Muscle layer of colon (tissue), 2 donors: ENCODE results near the gene COX7A2L.

Source experiments
- H3K27ac ChIP-seq: one replicate; pipeline ENCODE4 v1.7.0; 2013; ENCODE audit warnings: low read depth, mild to moderate bottlenecking, low read length, moderate library complexity
- H3K27me3 ChIP-seq, 2 donors: one replicate each; pipeline ENCODE4 v1.7.0; 2013; ENCODE audit warnings: low read length in 2 of 2, mild to moderate bottlenecking in 2 of 2; ENCODE audit not compliant: insufficient read depth in 2 of 2, control insufficient read depth in 1 of 2
- H3K36me3 ChIP-seq: one replicate; pipeline ENCODE4 v1.7.0; 2013; ENCODE audit warnings: mild to moderate bottlenecking, low read length; ENCODE audit not compliant: insufficient read depth
- H3K4me1 ChIP-seq: one replicate; pipeline ENCODE4 v1.7.0; 2013; ENCODE audit warnings: mild to moderate bottlenecking, low read length; ENCODE audit not compliant: insufficient read depth
- H3K4me3 ChIP-seq, 2 donors: one replicate each; pipeline ENCODE4 v1.7.0; 2013; ENCODE audit warnings: low read length in 2 of 2, low read depth in 1 of 2, mild to moderate bottlenecking in 1 of 2, moderate library complexity in 1 of 2
- H3K9ac ChIP-seq: one replicate; pipeline ENCODE4 v1.7.0; 2013; ENCODE audit warnings: low read length
- H3K9me3 ChIP-seq: one replicate; pipeline ENCODE4 v1.7.0; 2013; ENCODE audit warnings: mild to moderate bottlenecking, low read length
- donor health status: abdominal sarcoma.
- donor health status: Adenocarcinoma of cecum.

COX7A2L gene

DNA sequence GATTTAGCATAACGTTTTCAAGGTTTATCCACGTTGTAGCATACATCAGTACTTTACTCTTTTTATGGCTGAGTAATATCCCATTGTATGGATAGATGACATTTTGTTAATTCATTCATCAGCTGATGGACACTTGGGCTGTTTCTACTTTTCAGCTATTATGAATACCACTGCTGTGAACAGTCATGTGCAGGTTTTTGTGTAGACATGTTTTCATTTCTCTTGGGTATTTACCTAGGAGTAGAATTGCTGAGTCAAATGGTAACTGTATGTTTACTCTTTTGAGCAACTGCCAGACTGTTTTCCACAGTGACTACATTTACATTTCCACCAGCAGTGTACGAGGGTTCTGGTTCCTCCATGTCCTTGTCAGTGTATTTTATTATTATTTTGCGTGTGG lies 33.9 kb downstream of the COX7A2L start:
- Histone ChIP-seq H3K9ac (no peak overlapping the region), H3K9me3 (no peaks in the 10 kb centered on the region), H3K4me3 (no peak overlapping the region), H3K4me1 (no peaks in the 10 kb centered on the region), H3K27ac (no peak overlapping the region), H3K36me3 (peaks cover 25% of the 10 kb centered on the region), H3K27me3 (no peaks in the 10 kb centered on the region)

DNA sequence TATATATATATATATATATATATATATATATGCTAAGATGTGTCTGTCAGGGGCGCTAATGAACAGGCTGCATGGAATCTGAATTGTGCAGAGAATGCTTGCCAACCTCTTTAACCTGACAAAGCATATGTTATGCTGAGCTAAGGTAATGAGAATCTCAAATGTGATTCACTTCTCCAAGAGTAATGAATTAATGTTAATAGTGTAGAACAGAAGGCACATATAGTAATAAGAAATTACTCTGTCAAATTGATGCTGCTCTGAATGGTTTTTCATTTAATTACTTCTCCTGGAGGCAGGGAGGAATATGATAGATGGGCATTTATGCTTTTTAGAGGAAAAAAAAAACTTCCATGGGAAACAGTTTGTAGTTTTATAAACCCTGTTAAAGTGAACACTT lies 35.4 kb downstream of the COX7A2L start:
- Histone ChIP-seq H3K36me3 (peaks cover 16% of the 10 kb centered on the region), H3K27ac (no peak overlapping the region), H3K9ac (no peak overlapping the region), H3K4me3 (no peak overlapping the region), H3K4me1 (no peaks in the 10 kb centered on the region), H3K9me3 (no peaks in the 10 kb centered on the region), H3K27me3 (no peaks in the 10 kb centered on the region)

DNA sequence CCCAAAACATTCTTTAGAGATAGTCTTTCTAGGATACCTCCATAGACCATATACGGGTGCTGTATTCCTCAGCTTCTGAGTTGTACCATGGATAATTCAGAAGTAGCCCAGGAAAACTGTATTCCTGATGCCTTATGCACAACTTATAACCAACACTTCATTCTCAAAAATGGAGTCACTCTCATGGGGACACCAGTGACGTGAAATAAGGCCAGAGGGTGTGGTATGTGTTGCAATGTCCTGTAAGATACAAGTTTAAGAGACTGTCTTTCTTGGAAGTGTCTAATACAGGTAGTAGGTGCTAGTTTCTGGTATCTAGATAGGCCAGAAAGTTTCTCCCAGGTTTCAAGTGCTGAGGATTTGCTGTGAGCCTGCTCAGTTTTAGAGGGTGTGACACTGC lies 36.1 kb downstream of the COX7A2L start:
- Histone ChIP-seq H3K4me1 (no peaks in the 10 kb centered on the region), H3K9me3 (no peaks in the 10 kb centered on the region), H3K27me3 (no peaks in the 10 kb centered on the region), H3K36me3 (peaks cover 11% of the 10 kb centered on the region), H3K4me3 (no peak overlapping the region), H3K27ac (no peak overlapping the region), H3K9ac (no peak overlapping the region)

DNA sequence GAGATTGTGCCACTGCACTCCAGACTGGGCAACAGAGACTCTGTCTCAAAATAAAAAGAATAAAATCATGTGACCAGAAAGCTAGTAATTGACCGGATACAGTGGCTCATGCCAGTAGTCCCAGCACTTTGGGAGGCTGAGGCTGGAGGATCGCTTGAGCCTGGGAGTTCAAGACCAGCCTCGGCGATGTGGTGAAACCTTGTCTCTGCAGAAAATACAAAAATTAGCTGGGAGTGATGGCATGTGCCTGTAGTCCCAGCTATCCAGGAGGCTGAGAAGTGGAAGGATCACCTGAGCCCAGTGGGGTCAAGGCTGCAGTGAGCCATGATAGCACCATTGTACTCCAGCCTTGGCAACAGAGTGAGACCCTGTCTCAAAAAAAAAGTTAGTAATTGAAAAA lies 36.8 kb downstream of the COX7A2L start:
- Histone ChIP-seq H3K27me3 (no peaks in the 10 kb centered on the region), H3K36me3 (peaks cover 4% of the 10 kb centered on the region), H3K9me3 (no peaks in the 10 kb centered on the region), H3K4me3 (no peak overlapping the region), H3K9ac (no peak overlapping the region), H3K27ac (no peak overlapping the region), H3K4me1 (no peaks in the 10 kb centered on the region)

DNA sequence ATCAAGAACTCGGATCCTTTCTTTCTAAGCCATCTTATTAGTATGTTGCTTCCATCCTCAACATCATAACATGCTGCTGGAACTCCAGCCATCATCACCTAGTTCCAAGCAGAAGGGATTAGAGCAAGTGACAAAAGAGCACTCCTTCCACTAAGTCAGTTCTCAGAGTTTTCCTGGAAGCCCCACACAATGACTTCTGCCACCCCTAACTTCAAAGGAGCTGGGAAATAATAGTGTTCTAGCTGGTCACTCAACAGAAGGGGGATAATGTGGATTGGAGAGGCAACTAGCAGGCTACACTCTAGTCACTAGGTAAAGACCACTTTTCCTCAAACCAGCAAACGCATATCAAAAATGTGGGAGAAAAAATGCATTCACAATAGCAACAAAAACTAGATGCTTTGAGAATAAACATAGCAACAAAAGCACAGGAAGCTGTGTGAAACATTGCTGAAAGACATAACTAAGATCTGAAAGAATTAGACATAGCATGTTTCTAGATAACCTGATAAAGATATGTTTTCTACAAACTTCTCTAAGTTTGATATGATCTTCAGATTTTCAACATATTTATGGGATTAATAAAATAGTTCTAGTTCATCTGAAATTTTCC lies 39.5 kb downstream of the COX7A2L start:
- no peaks in the 10 kb centered on the region for H3K27me3 ChIP-seq
- no peaks in the 10 kb centered on the region for H3K9me3 ChIP-seq
- H3K36me3 ChIP-seq: peaks cover 4% of the 10 kb centered on the region
- no peaks in the 10 kb centered on the region for H3K4me1 ChIP-seq
- no peak overlapping the region for H3K4me3 ChIP-seq
- H3K27ac ChIP-seq: no peak overlapping the region
- H3K9ac ChIP-seq: no peak overlapping the region

DNA sequence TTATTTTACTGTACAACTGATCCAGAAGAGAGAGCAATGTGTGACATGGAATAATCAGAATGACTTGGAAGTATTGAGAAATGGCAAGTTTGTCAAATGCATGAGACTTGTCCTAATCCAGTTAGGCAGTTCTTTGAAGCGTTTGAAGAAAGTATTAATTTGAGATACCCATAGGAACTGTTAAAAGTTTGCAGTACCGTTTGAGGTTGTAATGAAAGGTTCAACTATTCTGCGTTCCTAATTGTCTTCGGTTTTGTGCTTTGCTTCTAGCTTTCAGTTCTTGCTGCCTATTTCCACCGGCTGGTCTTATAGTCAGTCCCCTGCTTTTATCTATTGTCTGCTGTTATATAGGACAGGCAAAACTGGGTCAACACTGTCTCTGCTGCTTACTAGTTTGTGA lies 41.8 kb downstream of the COX7A2L start:
- no peaks in the 10 kb centered on the region for H3K4me1 ChIP-seq
- no peak overlapping the region for H3K9ac ChIP-seq
- H3K36me3 ChIP-seq: peaks cover 6% of the 10 kb centered on the region
- no peak overlapping the region for H3K27ac ChIP-seq
- H3K9me3 ChIP-seq: no peaks in the 10 kb centered on the region
- H3K27me3 ChIP-seq: no peaks in the 10 kb centered on the region
- H3K4me3 ChIP-seq: no peak overlapping the region

DNA sequence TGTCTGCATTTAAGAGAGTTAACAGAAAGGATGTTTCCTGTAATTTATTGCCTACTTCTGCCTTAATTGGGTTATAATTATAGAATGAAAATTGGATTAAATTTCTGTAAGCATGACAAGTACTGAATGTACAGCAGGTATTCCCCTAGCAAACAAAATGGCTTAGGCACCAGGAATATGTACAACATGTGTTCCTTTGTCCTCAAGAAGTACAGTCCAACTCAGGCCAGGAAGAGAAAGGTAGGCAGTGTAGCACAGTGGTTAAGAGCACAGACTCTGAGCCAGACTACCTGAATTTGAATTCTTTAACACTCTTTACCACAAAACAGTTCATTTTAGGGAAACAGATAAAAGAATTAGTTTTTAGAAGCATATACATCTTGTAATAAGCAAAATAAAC lies 43.1 kb downstream of the COX7A2L start:
- no peaks in the 10 kb centered on the region for H3K9me3 ChIP-seq
- H3K27ac ChIP-seq: no peak overlapping the region
- peaks cover 6% of the 10 kb centered on the region for H3K36me3 ChIP-seq
- H3K27me3 ChIP-seq: no peaks in the 10 kb centered on the region
- no peak overlapping the region for H3K9ac ChIP-seq
- no peak overlapping the region for H3K4me3 ChIP-seq
- no peaks in the 10 kb centered on the region for H3K4me1 ChIP-seq

DNA sequence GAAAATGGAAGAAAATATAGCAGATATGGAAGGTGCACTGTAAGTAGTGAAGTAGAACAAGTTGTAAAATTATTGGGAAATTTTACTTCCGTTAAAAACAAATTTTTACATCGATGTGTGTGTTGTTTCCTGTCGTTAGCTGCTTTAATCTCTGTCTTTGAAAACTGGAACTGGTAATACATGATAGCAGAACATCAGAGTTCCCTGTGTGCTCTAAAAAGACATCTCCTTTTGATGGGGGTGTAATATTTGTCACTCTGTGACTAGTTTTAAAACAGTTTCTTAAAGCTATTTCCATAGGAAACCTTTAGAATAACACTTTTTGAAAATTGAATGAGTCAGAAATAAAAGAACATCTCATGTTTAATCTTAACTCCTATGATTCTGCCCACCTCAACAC lies 43.5 kb downstream of the COX7A2L start:
- Histone ChIP-seq H3K27me3 (no peaks in the 10 kb centered on the region), H3K9me3 (no peaks in the 10 kb centered on the region), H3K36me3 (peaks cover 6% of the 10 kb centered on the region), H3K4me3 (no peak overlapping the region), H3K4me1 (no peaks in the 10 kb centered on the region), H3K9ac (no peak overlapping the region), H3K27ac (no peak overlapping the region)

DNA sequence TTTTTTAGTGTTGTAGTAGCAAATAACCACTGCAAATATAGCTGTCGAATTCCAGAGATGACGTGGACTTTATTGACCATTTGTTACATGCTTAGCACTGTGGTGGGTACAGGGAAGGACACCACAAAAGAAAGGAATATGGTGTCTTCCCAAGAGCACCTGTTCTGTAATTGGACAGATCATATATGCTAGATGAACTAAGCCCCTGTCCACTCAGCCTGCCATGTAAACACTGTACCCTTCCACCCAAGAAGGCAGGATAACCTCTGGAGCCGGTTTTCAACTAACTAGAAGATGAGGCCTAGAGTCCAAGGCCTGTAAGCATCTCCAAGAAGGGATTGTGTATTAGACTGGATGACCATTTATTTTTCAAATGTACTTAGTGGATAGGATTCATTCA lies 44.1 kb downstream of the COX7A2L start:
- Histone ChIP-seq H3K4me3 (no peak overlapping the region), H3K27ac (no peak overlapping the region), H3K9me3 (no peaks in the 10 kb centered on the region), H3K27me3 (no peaks in the 10 kb centered on the region), H3K9ac (no peak overlapping the region), H3K4me1 (no peaks in the 10 kb centered on the region), H3K36me3 (peaks cover 6% of the 10 kb centered on the region)

DNA sequence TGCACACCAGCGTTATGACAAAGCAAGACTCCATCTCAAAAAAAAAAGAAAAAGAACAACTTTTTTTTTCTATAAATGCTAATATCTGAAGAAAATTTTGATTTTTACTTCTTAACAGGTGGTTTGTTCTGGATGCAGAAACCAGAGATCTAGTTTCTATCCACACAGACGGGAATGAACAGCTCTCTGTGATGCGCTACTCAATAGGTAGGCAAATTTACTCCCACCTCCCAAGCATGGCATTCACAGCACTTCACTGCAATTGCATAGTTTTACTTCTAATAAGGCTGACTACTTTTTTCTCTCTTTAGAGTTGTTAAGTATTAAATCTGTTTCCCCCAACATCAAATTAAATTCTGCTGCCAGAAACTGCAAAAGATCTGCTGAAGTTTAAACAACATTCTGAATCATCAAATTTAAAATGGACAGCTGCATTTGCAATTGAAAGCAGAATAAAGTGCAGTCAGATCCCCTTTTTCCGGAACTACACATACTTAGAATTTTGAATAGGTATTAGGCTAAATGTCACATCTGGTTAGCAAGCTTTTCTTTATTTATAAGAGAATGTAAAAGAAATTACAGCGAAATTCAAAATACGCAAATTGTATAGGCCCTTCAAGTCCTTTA lies 45.1 kb downstream of the COX7A2L start:
- Histone ChIP-seq H3K4me1 (no peaks in the 10 kb centered on the region), H3K9me3 (no peaks in the 10 kb centered on the region), H3K36me3 (peaks cover 6% of the 10 kb centered on the region), H3K9ac (no peak overlapping the region), H3K27ac (no peak overlapping the region), H3K27me3 (no peaks in the 10 kb centered on the region), H3K4me3 (no peak overlapping the region)

DNA sequence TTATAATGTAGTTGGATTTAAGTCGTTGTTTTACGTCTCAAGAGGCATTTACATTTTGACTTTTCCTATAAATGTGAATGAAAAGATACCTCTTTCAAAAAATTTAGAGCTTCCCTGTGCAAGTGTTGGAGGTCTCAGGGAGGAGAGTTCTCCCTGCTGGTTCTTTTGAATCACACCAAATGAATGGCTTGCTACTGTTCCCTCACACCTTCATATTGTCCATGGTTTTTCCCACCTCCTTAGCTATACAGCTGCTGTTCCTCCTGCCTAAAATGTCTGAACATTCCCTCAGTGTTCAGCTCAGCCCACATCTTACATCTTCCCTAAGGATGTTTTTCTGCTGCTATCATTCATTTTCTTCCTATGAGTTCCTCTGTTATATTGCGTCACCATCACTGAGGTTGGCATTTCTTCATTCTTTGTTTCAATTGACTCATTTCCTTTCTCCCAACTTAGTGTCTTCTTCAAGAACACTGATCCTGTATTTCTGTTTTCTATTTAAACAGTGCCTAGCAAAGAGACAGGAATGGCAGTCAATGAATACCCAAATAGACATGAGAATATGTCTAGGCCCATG lies 46.0 kb downstream of the COX7A2L start:
- Histone ChIP-seq H3K4me3 (no peak overlapping the region), H3K27ac (no peak overlapping the region), H3K4me1 (no peaks in the 10 kb centered on the region), H3K9ac (no peak overlapping the region), H3K36me3 (peaks cover 6% of the 10 kb centered on the region), H3K9me3 (no peaks in the 10 kb centered on the region), H3K27me3 (no peaks in the 10 kb centered on the region)

DNA sequence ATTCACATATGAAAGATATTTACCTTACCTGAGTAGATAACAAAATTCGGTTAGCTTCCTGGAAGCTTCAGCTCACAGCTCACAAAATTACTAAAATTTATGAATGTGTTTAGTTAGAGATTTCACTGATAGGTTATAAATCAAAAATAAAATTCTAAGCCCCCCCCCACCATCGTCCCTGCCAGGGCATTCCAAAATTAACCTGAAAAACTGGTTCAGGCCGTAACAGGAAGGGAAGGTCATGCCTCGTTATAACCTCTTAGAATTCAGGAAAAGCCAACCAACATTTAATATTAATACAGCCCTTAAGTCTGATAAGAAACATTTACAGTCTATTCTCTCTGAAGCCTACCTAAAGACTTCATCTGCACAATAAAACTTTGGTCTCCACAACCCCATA lies 48.9 kb downstream of the COX7A2L start:
- Histone ChIP-seq H3K36me3 (peaks cover 8% of the 10 kb centered on the region), H3K9ac (no peak overlapping the region), H3K4me3 (no peak overlapping the region), H3K9me3 (no peaks in the 10 kb centered on the region), H3K27ac (no peak overlapping the region), H3K4me1 (no peaks in the 10 kb centered on the region), H3K27me3 (no peaks in the 10 kb centered on the region)
